ENCODE data around the gene RASGRP2.

- TF ChIP-seq, protein P1, sequence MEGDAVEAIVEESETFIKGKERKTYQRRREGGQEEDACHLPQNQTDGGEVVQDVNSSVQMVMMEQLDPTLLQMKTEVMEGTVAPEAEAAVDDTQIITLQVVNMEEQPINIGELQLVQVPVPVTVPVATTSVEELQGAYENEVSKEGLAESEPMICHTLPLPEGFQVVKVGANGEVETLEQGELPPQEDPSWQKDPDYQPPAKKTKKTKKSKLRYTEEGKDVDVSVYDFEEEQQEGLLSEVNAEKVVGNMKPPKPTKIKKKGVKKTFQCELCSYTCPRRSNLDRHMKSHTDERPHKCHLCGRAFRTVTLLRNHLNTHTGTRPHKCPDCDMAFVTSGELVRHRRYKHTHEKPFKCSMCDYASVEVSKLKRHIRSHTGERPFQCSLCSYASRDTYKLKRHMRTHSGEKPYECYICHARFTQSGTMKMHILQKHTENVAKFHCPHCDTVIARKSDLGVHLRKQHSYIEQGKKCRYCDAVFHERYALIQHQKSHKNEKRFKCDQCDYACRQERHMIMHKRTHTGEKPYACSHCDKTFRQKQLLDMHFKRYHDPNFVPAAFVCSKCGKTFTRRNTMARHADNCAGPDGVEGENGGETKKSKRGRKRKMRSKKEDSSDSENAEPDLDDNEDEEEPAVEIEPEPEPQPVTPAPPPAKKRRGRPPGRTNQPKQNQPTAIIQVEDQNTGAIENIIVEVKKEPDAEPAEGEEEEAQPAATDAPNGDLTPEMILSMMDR (IDR thresholded peaks at IDR 0.05) = no peak
- no peak for TF ChIP-seq POLR2A (IDR thresholded peaks at IDR 0.05)
Measured at GRCh38 chr11:64755681-64756361, 11.9 kb upstream of the RASGRP2 start.
